ENCODE results near the gene GLA.

GLA gene

GRCh38 chrX:101348452-101349192 lies 59.1 kb downstream of the GLA start, which contains the start of gene TIMM8A:
Gene TIMM8A (minus strand): TSS chrX:101348742. CDS start chrX:101348664, 78 bp downstream.
- peak; percentile 64 to 69 for DNase-seq

- no peak for DNase-seq
Observed at GRCh38 chrX:101347859-101348451, 59.8 kb downstream of the GLA start.

Measured in NCI-H446 (cell line).